Measurements from ENCODE around the gene SYTL1.

The SYTL1 gene

DNA sequence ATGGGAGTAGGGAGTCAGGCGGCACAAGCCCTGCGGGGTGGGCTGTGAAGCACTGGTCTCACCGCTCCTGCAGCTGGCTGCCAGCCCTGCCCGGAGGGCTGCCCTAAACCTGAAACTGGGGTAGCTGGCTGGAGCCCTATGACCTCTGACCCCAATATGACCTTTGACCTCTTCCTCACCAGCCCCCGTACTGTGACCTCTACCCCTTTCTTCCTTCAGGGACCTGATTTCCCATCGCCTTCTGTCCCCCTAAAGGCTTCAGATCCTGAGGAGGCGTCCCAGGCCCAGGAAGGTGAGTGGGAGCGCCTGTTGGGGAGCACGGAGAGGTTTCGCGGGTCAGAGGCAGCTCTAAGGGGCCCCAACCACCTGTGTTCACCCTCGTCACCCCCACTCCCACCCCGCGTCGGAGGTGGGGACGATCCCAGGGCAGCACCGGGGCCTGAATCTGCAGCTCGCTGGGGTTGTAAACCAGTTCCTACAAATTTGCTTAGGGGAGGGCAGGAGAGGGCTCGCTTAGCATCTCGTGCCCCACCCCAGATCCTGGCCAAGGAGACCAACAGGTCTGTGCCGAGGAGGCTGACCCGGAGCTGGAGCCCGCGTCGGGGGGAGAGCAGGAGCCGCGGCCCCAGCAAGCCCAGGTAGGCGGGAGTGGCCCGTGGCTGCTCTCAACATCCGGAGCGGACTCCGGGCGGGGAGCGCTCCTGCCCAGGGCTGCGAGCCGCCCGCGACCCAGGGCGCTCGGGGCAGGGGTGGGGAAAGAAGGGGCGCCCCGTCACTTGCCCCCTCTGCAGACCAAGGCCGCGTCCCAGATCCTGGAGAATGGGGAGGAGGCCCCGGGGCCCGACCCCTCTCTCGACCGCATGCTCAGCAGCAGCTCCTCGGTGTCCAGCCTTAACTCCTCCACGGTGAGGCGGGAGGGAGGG lies 7.3 kb downstream of the SYTL1 start:
- no peaks in the 10 kb centered on the region for H3K27me3 Mint-ChIP-seq

DNA sequence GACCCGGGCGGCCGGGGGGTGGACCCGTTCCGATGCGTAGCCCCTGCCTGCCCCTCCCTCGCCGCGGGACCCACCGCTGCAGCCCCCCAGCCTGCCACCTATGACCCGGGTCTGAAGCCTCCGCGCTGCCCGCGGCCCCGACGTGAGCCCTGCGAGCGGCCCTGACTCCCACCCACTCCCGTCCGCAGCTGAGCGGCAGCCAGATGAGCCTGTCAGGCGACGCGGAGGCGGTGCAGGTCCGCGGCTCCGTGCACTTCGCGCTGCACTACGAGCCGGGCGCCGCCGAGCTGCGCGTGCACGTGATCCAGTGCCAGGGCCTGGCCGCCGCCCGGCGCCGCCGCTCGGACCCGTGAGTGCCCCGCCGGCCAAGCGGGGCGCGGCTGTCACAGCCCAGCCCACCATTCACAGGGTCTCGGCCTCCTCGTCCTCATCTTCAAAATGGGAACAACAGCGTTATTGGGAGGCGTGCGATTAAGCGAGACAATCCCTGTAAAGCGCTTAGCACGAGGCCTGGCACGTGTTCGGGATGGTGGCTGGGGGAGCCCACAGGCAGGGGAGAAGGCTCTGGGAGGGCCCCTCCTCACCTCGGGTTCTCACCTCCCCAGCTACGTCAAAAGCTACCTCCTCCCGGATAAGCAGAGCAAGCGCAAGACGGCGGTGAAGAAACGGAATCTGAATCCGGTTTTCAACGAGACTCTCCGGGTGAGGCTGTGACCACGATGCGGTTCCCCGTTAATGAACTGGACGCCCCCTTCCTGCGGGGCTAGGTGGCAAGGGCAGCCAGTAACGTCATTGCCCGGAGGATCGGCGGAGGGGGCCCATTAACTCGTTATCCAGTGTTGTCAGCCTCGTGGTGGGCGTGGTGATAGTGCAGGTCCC lies 8.2 kb downstream of the SYTL1 start:
- peak overlapping the region; percentile 68 for H3K4me3 Mint-ChIP-seq
- H3K27me3 Mint-ChIP-seq: no peaks in the 10 kb centered on the region
- H3K4me1 Mint-ChIP-seq: peaks cover 15% of the 10 kb centered on the region
- H3K9me3 Mint-ChIP-seq: no peaks in the 10 kb centered on the region
- no peak overlapping the region for H3K27ac Mint-ChIP-seq
- DNase-seq (ENCODE audit: low spot score in 2 of 2): no peak
- ATAC-seq (ENCODE audit: low read depth): peak; percentile 78
- peaks cover 15% of the 10 kb centered on the region for H3K36me3 Mint-ChIP-seq

More for the DNA sequence above, 7.3 kb downstream of the SYTL1 start:
- H3K36me3 Mint-ChIP-seq: peaks cover 15% of the 10 kb centered on the region
- no peaks in the 10 kb centered on the region for H3K9me3 Mint-ChIP-seq
- H3K27ac Mint-ChIP-seq: no peak overlapping the region
- peak overlapping the region; percentile 70 for H3K4me3 Mint-ChIP-seq
- ATAC-seq (ENCODE audit: low read depth) (peak; percentile 86), DNase-seq (ENCODE audit: low spot score in 2 of 2) (no peak)
- peaks cover 19% of the 10 kb centered on the region for H3K4me1 Mint-ChIP-seq

DNA sequence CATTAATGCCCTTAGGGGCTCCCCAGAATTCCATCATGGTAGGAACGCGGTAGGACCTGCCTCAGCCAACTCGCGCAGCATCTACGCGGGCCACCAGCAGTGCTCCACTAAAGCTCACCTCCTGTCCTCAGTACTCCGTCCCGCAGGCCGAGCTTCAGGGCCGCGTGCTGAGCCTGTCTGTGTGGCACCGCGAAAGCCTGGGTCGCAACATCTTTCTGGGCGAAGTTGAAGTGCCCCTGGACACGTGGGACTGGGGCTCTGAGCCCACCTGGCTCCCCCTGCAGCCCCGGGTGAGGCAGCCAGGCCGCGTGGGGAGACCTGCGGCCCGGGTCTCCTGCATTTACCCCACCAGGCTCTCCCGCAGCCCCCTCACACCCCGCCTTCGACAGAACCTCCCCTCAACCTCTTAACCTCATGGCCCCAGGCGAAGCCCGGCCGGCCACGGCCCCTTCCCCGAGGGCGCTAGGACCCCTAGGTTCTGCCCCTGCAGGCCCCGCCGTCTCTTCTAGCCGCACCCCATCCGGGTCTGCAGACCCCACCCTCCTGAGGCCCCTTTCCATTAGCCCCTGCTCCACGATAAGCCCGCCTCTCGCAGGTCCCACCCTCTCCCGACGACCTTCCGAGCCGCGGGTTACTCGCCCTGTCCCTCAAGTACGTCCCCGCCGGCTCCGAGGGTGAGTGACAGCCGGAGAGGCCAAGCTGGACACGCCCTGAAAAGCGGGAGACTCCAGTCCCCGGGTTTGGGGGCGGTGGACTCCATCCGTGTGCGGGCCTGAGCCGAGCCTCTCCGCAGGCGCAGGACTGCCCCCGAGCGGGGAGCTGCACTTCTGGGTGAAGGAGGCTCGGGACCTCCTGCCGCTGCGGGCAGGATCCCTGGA lies 9.1 kb downstream of the SYTL1 start:
- DNase-seq (ENCODE audit: low spot score in 2 of 2) (no peak), ATAC-seq (ENCODE audit: low read depth) (no peak)
- Mint-ChIP-seq H3K4me3 (peak overlapping the region; percentile 11), H3K36me3 (peaks cover 15% of the 10 kb centered on the region), H3K4me1 (peaks cover 21% of the 10 kb centered on the region), H3K27ac (no peak overlapping the region), H3K9me3 (no peaks in the 10 kb centered on the region), H3K27me3 (no peaks in the 10 kb centered on the region)

DNA sequence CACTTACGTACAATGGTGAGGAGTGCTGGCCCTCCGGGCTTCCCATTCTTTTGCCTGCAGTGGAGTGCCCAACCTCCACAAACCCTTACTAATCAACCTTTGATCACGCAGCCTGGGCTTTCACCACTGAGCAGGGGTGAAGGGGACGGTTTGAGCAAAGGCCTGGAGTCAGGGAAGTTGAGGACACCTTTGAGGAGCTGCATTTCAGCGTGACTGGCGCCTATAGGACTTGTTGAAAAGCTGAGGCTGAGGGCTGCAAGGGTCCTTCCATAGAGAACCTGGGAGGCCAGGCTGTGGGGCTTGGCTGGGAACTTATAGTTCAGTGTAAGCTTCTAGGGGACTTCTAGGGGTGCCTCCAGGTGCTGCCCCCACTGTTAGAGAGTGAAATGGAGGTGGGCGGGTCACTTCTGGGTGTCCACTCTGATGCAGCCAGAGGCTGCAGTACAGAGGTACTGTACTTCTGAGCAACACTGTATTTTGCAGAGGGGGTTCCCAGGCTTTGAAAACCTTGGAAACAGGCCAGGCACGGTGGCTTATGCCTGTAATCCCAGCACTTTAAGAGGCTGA lies 9.8 kb downstream of the SYTL1 start:
- H3K27me3 Mint-ChIP-seq: no peaks in the 10 kb centered on the region
- no peak overlapping the region for H3K4me3 Mint-ChIP-seq
- DNase-seq (ENCODE audit: low spot score in 2 of 2) (no peak), ATAC-seq (ENCODE audit: low read depth) (no peak)
- peaks cover 19% of the 10 kb centered on the region for H3K4me1 Mint-ChIP-seq
- H3K36me3 Mint-ChIP-seq: peaks cover 11% of the 10 kb centered on the region
- H3K27ac Mint-ChIP-seq: no peak overlapping the region
- H3K9me3 Mint-ChIP-seq: no peaks in the 10 kb centered on the region

GRCh38 chr1:27353166-27353565 lies 11.3 kb downstream of the SYTL1 start:
- H3K27ac Mint-ChIP-seq: no peak overlapping the region
- no peaks in the 10 kb centered on the region for H3K9me3 Mint-ChIP-seq
- peaks cover 14% of the 10 kb centered on the region for H3K4me1 Mint-ChIP-seq
- DNase-seq (ENCODE audit: low spot score in 2 of 2): no peak
- H3K27me3 Mint-ChIP-seq: no peaks in the 10 kb centered on the region
- H3K4me3 Mint-ChIP-seq: no peak overlapping the region
- ATAC-seq (ENCODE audit: low read depth): no peak
- H3K36me3 Mint-ChIP-seq: peaks cover 2% of the 10 kb centered on the region

DNA sequence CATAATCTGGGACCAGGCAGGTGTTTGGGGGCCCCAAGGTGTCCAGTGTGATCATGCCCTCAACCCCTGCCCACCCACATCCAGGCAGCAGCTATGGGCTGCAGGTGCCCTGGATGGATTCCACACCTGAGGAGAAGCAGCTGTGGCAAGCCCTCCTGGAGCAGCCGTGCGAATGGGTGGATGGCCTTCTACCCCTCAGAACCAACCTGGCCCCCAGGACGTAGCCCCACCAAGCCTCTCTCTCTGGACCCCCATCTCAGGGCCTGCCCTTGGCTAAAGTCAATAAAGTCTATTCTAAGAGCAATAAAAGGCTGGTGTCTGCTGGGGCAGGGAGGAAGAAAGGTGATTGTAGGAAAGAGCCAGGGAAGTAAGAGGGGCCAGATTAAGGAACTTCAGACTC lies 11.8 kb downstream of the SYTL1 start:
- H3K27me3 Mint-ChIP-seq: no peaks in the 10 kb centered on the region
- ATAC-seq (ENCODE audit: low read depth) (no peak), DNase-seq (ENCODE audit: low spot score in 2 of 2) (no peak)
- H3K27ac Mint-ChIP-seq: no peak overlapping the region
- H3K36me3 Mint-ChIP-seq: peaks cover 1% of the 10 kb centered on the region
- H3K4me1 Mint-ChIP-seq: peaks cover 14% of the 10 kb centered on the region
- no peak overlapping the region for H3K4me3 Mint-ChIP-seq
- no peaks in the 10 kb centered on the region for H3K9me3 Mint-ChIP-seq

DNA sequence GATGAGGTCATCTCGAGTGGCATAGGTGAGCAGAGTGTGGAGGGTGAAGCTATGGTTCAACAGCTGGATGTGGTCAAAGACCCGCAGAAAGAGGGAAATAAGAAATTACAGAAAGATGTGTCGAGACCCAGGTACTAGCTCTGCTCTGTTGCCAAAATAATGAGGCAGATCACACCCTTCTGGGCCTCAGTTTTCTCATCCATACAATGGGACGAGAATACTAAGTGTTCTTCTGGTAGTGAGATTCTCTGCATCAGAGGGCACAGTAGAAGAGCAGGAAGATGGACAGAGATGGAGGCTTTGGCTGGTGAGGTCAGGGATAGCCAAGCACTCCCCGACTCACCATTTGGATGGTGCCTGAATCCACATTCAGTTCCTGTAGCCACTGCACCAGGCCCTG lies 13.9 kb downstream of the SYTL1 start:
- Mint-ChIP-seq H3K4me1 (peaks cover 29% of the 10 kb centered on the region), H3K4me3 (no peak overlapping the region), H3K9me3 (no peaks in the 10 kb centered on the region), H3K27ac (no peak overlapping the region), H3K27me3 (no peaks in the 10 kb centered on the region), H3K36me3 (peaks cover 1% of the 10 kb centered on the region)
- ATAC-seq (ENCODE audit: low read depth) (no peak), DNase-seq (ENCODE audit: low spot score in 2 of 2) (no peak)

DNA sequence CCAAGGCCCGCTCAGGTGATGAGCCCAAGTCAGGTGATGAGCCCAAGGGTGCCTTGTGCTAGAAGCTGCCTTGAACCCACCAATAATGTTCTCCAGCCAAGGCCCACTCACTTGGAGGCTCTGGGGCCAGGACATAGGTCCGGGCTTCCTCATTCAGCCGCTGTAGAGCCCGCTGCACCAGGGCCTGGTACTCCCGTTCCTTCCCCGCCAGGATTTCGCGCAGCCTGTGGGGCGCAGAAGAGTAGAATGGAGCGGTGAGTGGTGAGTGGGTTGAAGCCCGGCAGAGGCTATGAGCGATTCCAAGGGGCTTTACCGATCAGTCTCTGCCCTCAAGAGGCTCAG lies 14.4 kb downstream of the SYTL1 start:
- Mint-ChIP-seq H3K4me3 (peak overlapping the region; percentile 70), H3K4me1 (peaks cover 29% of the 10 kb centered on the region), H3K27me3 (no peaks in the 10 kb centered on the region), H3K9me3 (no peaks in the 10 kb centered on the region), H3K27ac (peak overlapping the region; percentile 41), H3K36me3 (no peaks in the 10 kb centered on the region)
- DNase-seq (ENCODE audit: low spot score in 2 of 2) (no peak), ATAC-seq (ENCODE audit: low read depth) (no peak)

- peak overlapping the region; percentile 79 for H3K4me3 Mint-ChIP-seq
- no peak for DNase-seq (ENCODE audit: low spot score in 2 of 2)
These were observed 14.9 kb downstream of the SYTL1 start for GRCh38 chr1:27356619-27357280.

GRCh38 chr1:27357281-27358037 lies 15.6 kb downstream of the SYTL1 start:
- H3K9me3 Mint-ChIP-seq: no peaks in the 10 kb centered on the region
- H3K36me3 Mint-ChIP-seq: no peaks in the 10 kb centered on the region
- peak; percentile 82 to 83 for DNase-seq (ENCODE audit: low spot score in 2 of 2)
- peak overlapping the region; percentile 79 for H3K4me3 Mint-ChIP-seq
- ATAC-seq (ENCODE audit: low read depth): peak; percentile 72
- H3K27me3 Mint-ChIP-seq: no peaks in the 10 kb centered on the region
- H3K27ac Mint-ChIP-seq: peak overlapping the region; percentile 41
- peaks cover 29% of the 10 kb centered on the region for H3K4me1 Mint-ChIP-seq

More at GRCh38 chr1:27356619-27357280, 14.9 kb downstream of the SYTL1 start:
- no peaks in the 10 kb centered on the region for H3K27me3 Mint-ChIP-seq
- peaks cover 29% of the 10 kb centered on the region for H3K4me1 Mint-ChIP-seq
- H3K9me3 Mint-ChIP-seq: no peaks in the 10 kb centered on the region
- H3K36me3 Mint-ChIP-seq: no peaks in the 10 kb centered on the region
- peak overlapping the region; percentile 41 for H3K27ac Mint-ChIP-seq
- ATAC-seq (ENCODE audit: low read depth): peak; percentile 31

DNA sequence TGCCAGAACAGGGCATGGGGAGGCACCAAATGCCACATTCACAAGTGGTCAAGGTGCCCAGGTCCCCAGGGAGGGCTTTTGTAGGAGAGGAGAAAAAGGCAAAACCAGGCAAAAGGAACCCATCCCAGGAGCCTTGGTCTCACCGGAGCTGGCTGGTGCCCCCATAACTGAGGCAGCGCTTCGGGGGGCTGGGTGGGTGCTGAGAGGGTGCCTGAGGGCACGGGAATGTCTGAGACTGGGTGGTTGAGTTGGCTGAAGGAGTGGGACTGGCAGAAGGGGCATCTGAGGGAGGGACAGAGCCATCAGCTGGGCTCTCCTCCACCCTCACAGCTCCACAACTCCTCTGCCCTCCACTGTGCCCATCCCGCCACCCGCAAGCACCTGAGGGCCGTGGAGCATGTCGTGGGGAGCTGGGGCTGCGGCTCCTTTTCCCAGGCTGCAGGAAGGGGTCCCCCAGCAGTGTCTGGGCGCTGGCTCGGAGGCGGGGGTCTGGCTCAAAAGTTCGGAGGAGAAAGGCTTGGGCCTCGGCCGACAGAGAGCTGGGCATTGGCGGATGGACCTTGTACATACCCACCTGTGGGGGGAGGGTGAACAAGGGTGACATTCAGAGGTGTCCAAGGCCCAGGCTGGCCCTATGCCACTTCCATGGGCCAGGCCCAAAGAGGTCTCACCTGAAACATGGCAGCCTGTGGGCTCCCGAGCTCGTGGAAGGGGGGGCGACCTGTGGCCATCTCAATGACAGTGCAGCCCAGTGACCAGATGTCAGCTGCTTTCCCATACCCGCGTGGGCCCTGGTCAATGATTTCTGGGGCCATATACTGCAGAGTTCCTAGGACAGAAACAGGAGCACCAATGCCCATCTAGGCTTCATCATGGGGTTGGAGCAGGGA lies 16.5 kb downstream of the SYTL1 start:
- H3K4me3 Mint-ChIP-seq: peak overlapping the region; percentile 79

DNA sequence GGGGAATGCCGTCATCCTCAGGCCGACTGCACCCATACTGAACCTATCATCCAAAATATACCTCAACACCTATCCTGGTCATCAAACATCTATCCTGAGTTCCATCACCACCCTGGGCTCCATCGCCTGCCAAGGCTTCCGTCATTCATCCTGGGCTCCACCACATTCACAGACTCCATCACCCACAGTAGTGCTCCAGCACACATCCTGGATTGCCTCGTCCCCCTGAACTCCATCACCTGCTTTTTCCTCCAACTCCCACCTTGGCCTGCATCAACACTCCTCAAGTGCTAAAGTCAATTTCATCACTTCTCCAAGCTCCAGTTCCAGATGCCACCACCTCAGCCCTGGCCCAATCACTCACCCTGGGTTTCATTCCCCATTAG lies 17.1 kb downstream of the SYTL1 start:
- Mint-ChIP-seq H3K9me3 (no peaks in the 10 kb centered on the region), H3K27me3 (no peaks in the 10 kb centered on the region), H3K27ac (no peak overlapping the region), H3K4me3 (peak overlapping the region; percentile 33), H3K36me3 (no peaks in the 10 kb centered on the region), H3K4me1 (peaks cover 29% of the 10 kb centered on the region)
- no peak for ATAC-seq (ENCODE audit: low read depth)
- no peak for DNase-seq (ENCODE audit: low spot score in 2 of 2)

More for the DNA sequence above, 16.5 kb downstream of the SYTL1 start:
- Mint-ChIP-seq H3K36me3 (no peaks in the 10 kb centered on the region), H3K4me1 (peaks cover 29% of the 10 kb centered on the region), H3K27me3 (no peaks in the 10 kb centered on the region), H3K9me3 (no peaks in the 10 kb centered on the region), H3K27ac (no peak overlapping the region)
- ATAC-seq (ENCODE audit: low read depth) (no peak), DNase-seq (ENCODE audit: low spot score in 2 of 2) (no peak)
